ENCODE results near the gene CFAP57.
"Not testable (repeated sequence)": the region's sequence is repeated elsewhere in the genome, so short reads cannot be mapped to it uniquely, and the experiment has no call there.

The CFAP57 gene

DNA sequence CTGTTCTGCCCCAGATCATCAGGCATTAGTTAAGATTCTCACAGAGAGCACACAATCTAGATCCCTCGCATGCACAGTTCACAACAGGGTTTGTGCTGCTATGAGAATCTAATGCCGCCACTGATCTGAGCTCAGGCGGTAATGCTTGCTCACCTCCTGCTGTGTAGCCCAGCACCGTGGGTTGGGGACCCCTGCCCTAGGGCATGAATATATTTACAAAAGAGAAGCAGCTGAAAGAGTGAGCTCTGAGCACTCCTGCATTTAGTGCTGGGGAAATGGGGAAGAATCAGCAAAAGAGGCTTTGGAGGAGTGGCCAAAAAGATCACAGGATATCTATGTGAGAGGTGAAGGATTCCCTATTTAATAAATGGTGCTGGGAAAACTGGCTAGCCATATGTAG lies 5.6 kb downstream of the CFAP57 start:
- no peak for DNase-seq

DNA sequence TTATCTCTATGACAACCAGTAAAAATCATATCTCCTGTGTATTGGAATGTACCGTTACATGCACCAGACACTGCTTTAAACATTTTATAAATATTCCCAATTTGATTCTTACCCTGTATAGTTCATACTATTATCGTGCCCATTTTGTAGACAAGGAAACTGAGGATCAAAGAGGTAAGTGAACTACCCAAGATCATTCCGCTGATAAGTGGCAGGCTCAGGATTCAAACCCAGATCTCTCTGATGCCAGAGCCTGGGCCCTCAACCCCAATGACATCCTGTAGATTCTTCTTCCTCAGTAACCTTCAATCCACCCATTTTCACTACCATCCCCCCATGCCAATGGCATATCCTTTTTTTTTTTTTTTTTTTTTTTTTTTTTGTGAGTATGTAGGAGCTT lies 12.3 kb downstream of the CFAP57 start:
- no peak for DNase-seq

DNA sequence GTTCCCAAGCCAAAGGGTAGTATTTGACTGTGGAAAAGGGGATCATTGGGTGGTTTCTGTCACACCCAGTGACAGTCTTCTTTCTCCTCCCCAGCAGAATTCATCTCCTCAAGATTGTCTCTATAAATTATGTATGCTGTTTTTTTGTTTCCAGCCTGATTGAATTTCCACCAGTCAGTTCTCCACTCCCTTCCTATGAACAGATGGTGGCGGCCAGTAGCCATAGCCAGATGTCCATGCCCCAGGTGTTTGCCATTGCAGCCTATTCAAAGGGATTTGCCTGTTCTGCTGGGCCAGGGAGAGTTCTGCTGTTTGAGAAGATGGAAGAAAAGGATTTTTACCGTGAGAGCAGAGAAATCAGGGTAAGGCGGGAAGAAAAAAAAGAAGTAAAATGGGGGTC lies 12.9 kb downstream of the CFAP57 start:
- DNase-seq: no peak

DNA sequence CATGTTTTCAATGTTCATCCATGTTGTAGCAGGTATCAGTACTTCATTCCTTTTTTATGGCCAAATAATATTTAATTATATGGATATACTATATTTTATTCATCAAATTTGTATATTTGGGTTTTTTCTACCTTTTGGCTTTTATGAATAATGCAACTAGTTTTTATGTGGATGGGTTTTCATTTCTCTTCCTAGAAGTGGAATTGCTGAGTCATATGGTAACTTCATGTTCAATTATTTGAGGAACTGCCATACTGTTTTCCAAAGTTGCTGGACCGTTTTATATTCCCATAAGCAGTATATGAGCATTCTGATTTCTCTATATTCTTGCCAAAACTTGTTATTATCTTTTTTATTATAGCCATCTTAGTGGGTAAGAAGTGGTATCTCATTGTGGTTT lies 16.0 kb downstream of the CFAP57 start:
- no peak for DNase-seq

DNA sequence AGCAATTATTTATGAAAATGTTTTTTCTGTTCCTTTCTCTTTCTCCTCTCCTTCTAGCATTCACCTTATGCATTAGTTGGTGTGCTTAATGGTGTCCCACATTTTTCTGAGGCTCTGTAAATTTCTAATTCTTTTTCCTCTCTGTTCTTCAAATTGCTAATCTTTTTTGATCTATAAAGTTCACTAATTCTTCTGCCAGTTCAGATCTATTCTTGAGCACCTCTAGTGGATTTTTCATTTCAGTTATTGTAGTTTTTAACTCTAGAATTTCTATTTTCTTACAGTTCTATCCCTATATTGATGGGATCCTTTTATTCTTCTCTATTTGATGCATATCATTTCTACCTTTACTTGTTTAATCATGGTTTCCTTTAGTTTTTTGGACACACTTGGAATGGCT lies 22.4 kb downstream of the CFAP57 start:
- no peak for DNase-seq

DNA sequence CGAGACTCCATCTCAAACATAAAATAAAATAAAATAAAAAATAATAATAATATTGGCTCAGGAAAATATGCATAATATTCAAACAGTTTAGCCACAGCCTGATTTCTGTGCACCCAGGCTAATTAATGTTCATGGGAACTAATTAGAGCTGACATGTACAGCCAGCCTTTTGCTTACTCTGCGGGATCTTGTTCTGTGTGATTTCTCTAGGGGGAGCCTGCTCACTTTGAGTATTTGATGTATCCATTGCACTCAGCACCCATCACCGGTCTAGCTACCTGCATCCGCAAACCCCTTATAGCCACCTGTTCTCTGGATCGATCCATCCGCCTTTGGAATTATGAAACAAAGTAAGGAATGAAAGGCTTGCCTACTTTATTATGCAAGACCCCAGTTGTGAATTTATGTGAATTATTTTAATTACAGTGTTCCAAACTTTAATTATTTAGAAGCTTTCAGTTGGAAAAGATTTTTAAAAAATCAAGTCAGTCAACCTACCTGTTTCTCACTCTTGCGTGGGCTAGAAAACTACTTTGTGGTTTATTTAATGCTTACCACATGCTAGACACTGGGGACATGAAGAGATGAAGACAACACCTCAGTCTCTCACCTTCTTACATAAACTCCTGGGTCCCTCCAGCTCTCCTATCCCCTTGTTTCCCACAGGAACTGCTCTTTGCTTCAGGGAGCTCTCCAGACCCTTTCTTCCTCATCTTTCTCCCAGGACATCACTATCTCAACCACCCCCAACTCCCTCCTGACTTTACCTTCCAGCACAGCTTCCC lies 25.4 kb downstream of the CFAP57 start:
- no peak for DNase-seq

DNA sequence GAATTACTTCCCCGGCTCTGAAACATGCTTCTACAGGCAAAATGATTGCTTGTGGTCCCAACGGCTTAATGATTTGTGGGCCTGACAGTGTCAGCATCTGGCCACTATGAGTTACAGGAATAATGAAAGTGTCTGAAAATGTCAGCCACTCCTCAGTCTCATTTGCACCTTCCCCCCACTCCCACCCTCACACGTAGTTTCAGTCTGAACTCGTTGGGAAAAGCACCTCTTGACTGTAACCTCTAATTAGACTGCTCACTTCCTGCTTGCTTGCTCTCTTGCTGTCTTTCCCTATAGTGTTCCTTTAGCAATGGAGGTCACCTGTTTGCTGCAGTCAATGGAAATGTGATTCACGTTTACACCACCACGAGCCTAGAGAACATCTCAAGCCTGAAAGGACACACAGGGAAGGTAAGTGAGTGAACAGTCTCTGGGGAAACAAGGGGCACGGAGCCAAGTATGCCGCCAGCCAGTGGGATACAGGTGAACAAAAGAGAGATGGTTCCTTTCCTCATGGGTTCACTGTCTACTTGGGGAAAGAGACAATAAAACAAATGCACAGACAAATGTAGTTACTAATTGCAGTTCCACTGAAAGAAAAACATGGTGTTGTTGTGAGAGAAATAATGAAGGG lies 27.1 kb downstream of the CFAP57 start:
- no peak for DNase-seq

DNA sequence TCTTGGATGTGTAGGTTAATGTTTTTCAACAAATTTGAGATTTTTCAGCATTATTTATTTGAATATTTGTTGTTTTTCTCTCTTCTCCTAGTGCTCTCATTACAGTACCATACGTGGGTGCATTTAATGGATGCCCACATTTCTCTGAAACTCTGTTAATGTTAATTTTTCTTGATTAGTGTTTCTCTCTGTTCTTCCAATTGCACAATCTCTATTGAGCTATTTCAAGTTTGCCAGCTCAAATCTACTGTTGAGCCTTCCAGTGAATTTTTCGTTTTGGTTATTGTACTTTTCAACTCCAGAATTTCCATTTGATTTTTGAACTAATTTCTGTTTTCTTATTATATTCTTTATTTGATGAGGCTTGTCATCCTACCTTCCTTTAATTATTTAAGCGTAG lies 31.7 kb downstream of the CFAP57 start:
- DNase-seq: no peak

DNA sequence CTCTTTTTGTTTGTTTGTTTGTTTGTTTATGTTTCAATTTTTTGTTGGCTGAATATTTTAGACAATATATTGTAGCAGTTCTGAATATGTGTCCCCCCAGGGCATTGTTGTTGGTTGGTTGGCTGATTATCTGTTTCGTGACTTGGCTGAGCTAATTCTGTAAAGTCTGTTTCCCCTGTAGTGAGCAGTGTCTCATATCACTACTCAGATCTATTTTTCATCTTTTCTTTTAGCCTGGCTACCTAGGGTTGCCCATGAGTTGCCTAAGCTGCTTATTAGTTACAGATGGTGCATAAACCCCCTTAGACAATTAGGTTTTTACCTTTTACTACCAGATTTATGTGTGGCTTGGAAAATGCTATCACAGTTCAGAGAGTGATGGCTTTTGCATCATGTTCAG lies 32.3 kb downstream of the CFAP57 start:
- DNase-seq: no peak

DNA sequence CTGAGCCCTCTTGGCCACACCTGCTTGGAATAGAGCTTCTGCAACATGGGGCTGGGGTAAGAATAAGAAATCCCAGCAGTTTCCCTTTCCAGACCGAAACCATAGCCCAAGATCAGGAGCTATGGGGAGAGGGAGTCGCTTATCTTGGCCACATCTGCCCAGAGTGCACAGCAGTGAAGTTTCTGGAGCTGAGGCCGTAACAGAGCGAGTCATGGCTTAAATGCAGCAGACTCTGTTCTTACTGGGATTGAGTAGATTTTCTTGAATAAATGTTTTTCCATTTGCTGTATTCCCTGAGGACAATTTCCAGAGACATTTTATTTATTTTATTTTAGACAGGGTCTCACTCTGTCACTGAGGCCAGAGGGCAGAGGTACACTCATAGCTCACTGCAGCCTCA lies 33.5 kb downstream of the CFAP57 start:
- no peak for DNase-seq

DNA sequence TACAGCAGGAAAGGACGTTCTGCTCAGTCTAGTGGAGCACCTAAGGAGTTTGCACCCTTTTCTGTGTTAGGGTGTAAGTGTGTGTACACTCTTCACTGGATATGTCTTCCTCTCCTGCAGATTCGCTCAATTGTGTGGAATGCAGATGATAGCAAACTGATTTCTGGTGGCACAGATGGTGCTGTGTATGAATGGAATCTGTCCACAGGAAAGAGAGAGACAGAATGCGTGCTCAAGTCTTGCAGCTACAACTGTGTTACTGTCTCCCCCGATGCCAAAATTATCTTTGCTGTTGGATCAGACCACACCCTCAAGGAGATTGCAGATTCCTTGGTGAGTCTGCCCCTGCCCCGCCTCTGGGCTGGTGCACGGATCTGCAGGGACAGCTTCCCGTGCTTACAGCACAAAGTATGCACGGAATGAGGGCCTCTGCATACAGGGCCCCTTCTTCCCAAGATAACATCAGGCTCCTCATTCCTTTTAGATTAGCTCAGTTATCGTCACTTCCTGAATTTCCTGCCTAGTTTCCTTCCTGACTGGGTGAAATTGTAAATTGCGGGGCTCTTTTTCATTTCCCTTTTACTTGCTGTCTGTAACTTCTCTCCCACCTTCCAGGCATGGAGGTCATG lies 34.6 kb downstream of the CFAP57 start:
- DNase-seq: no peak

DNA sequence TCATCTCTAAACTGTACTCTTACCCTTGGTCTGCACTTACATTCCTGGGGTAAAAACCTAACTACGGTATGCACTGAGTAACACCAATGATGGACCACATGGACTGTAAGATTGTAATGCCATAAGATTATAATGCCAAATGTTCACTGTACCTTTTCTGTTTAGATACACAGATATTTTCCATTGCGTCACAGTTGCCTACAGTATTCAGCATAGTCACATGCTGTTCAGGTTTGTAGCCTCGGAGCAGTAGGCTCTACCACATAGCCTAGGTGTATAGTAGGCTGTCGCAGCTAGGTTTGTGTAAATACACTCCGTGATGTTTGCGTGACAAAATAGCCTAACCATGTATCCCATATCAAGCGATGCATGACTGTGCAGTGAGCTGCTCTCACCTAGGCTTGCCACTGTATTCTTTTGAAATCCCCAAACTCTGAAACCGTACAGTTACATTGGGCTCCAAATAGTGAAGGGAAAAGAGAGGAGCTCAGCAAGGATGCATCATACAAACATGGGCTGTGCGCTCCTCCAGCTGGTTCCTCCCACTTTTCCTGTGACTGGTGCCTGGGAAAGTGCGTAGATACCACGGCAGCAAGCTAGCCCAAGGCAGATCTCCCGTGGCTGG lies 35.2 kb downstream of the CFAP57 start:
- no peak for DNase-seq

DNA sequence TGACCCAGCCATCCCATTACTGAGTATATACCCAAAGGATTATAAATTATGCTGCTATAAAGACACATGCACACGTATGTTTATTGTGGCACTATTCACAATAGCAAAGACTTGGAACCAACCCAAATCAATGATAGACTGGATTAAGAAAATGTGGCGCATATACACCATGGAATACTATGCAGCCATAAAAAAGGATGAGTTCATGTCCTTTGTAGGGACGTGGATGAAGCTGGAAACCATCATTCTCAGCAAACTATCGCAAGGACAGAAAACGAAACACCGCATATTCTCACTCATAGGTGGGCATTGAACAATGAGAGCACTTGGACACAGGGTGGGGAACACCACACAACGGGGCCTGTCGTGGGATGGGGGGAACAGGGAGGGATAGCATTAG lies 36.1 kb downstream of the CFAP57 start:
- not testable (repeated sequence) for DNase-seq

DNA sequence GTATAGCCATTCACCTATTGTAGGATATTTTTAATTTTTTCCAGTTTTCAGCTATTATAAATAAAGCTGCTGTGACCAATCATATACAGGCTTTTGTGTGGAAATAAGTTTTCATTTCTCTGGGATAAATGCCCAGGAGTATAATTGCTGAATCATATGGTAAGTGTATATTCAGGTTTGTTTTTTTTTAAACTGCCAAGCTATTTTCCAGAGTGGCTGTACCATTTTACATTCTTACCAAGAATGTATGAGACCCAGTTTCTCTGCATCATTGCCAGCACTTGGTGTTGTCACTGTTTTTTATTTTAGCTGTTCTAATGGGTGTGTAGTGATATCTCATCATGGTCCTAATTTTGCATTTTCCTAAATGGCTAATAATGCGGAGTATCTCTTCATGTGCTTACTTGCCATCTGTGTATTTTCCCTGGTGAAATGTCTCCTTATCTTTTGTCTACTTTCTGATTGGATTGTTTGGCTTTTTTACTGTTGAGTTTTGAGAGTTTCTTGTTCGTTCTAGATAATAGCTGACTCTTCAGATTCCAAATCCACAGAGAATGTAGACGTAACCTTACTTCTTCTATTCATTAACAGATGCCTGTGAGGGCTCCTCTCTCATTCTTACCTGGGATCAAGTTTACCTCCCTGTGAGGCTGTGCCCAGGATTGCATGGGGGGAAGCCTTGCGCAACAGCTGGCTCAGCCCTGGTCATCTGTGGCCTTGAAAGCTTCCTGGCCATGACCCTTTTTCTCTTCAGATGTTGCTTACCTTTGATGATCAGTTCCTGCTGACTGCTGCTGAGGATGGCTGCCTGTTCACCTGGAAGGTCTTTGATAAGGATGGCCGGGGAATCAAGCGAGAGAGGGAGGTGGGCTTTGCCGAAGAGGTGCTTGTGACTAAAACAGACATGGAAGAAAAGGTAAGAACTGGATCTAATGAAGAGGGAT lies 42.6 kb downstream of the CFAP57 start:
- no peak for DNase-seq

DNA sequence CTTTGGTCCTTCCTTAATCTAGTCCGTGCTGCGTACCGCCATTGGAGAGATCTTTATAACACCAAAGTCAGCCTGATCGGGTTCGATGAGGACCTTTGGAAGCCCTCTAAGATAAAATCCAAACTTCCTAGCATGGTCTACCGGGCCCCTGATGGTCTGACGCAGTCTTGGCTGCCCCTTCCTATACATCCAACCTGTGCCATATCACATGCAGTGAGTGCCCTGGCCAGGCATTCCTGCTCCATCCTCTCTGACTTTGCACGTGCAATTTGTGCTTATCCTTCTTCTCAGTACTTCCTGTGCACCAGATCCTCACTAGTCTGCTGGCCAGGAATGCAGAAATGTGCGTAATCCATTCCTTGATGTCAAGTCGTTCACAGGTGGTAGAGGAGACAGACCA lies 45.6 kb downstream of the CFAP57 start:
- DNase-seq: no peak

DNA sequence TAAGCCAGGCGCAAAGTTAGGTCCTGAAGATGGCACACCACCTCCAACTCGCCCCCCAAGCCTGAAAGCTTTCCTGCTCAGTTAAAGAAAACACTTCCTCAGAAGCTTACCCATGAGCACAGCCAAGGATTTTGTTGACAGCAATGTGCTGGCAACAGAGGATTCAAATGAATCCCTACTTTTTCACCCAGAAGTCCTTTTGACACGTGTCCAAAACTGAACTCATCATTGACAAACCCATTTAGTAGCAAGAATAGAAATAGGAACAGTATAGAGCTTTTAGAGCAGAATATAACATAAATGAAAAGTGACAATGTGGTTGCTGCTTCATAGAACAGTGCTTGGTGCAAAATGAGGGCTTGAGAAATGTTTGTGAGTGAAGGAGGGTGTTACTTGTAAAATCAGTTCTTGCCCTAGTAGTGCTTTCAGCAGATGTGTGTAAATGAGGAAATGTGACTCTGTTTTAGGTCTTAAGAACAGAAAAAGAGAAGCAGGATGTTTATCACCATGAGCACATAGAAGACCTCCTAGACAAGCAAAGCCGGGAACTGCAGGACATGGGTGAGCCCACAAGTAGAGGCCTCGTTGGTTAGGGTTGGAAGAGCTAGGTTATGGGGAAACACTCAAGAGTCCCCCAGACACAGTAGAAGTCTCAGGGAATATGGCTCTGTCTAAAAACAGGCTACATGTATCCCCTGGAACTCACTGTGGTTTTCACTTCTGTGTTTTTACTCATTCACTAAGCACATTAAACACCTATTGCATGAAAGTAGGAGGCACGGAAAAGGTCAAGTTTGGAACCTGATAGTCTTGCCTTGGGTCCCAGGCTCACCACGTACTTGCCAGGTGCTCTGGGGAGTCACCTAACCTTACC lies 49.0 kb downstream of the CFAP57 start:
- no peak for DNase-seq

DNA sequence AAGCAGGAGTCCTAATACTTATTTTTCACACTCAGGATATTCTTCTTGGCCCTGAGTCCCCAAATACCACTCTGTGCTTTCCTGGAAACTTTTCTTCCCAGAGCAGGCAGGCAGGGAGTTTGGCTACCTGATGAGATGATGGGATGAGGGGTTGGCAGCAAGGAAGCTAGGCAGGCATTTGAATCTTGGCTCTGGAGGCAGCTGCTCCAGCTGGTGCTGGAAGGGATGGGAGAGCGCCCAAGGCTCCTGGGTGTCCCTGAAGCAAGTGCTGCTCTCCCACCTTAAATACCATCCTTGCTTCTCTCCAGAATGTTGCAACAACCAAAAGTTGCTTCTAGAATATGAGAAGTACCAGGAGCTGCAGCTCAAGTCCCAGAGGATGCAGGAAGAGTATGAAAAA lies 49.7 kb downstream of the CFAP57 start:
- DNase-seq: no peak

DNA sequence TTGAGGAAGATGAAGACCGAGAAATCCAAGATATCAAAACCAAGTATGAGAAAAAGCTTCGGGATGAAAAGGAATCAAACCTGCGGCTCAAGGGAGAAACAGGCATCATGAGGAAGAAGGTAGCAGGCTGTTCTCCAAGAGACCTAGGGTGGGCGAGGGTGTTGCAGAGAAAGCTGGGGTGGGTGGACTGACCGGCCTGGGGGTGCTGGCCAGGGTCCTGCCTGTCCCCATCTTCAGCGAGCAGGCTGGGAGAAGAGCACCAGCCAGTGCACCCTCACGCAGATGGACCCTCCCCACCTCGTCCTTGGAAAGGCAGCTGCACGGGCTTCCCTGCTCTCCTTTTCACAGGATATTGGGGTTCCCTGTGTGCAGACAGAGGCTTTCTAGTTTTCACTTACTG lies 50.7 kb downstream of the CFAP57 start:
- DNase-seq: no peak

DNA sequence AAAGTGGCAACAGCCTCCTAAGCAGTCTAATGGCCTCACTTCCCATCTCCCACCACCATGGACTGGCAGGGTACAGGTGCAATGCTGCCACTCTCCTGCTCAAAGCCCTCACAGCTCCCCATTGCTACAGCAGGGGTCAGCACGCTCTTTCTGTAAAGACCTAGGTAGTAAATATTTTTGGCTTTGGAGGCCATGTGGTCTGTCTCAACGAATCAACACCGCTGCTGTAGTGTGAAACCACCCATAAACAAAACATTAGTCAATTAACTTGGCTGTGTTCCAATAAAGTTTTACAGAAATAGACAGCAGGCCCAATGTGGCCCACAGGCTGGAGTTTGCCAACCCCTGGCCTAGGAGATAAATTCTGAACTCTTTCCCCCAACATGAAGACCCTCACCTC lies 53.0 kb downstream of the CFAP57 start:
- DNase-seq: no peak

DNA sequence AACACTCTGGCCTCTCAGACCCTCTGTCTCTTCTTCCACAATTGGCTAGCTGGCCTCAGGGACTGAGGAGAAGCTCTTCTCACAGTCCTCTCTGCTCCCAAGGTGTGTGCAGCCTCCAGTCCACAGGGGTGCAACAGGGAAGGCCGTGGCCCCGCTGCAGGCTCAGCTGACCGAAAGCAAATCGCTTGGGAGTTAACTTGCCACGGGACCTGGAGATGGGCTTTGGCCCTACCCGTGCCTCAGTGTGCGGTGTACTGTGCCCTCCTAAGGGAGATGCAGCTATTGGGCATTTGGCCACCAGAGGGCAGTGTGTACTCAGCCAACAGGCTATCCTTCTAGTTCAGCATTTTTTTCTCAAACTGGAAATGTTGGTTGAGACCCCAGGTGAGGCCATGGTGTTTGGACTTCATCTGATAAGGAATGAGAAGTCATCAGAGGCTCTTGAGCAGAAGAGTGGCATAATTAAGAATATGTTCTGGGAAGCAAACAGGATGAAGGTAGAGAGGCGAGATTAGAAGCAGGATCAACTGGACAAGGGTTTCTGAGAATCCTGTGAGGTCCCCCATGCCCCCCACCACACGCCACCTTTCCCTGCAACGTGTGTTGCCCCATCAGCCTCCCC lies 55.1 kb downstream of the CFAP57 start:
- DNase-seq: peak; percentile 50 to 57

Measured in bone marrow (tissue), 2 donors.